Immature natural killer cell (primary cell): ENCODE measurements around the gene RAET1E. TPM values are rescaled to one million over a fixed set of nuclear protein-coding genes. Genes with fewer than 3 reads are reported as not detected.

ENCODE experiments used
- DNase-seq, 3 donors: peaks; one replicate each; pipeline ENCODE4 v3.0.0; 2022; ENCODE audit warnings: mixed read lengths in 1 of 3
- H3K27ac Mint-ChIP-seq, 6 donors: one replicate each; pipeline ENCODE4 v1.8.0; 2020; ENCODE audit warnings: mixed read lengths in 6 of 6, mild to moderate bottlenecking in 5 of 6, inconsistent platforms in 4 of 6, moderate library complexity in 3 of 6
- H3K27me3 Mint-ChIP-seq, 3 donors: one replicate each; pipeline ENCODE4 v1.8.0; 2020 to 2021; ENCODE audit warnings: low read depth in 3 of 3, mild to moderate bottlenecking in 3 of 3, mixed read lengths in 3 of 3, moderate library complexity in 3 of 3, inconsistent platforms in 1 of 3
- H3K36me3 Mint-ChIP-seq, 3 donors: one replicate each; pipeline ENCODE4 v1.8.0; 2020; ENCODE audit warnings: mixed read lengths in 3 of 3, inconsistent platforms in 2 of 3, mild to moderate bottlenecking in 2 of 3
- H3K4me1 Mint-ChIP-seq, 2 donors: one replicate each; pipeline ENCODE4 v1.8.0; 2020; ENCODE audit warnings: inconsistent platforms in 2 of 2, mild to moderate bottlenecking in 2 of 2, mixed read lengths in 2 of 2, moderate library complexity in 1 of 2
- H3K4me3 Mint-ChIP-seq, 5 donors: one replicate each; pipeline ENCODE4 v1.8.0; 2020; ENCODE audit warnings: mild to moderate bottlenecking in 5 of 5, mixed read lengths in 5 of 5, inconsistent platforms in 3 of 5, moderate library complexity in 3 of 5
- H3K9me3 Mint-ChIP-seq, 6 donors: one replicate each; pipeline ENCODE4 v1.8.0; 2020; ENCODE audit warnings: mild to moderate bottlenecking in 6 of 6, mixed read lengths in 6 of 6, inconsistent platforms in 4 of 6, moderate library complexity in 3 of 6
- polyA plus RNA-seq, 3 donors: library from polyadenylated mRNA; unstranded; fragments of 300-500 nt; fragmentation: Illumina TruSeq; gene quantifications; one replicate each; pipeline ENCODE4 v1.2.3, GENCODE V29; 2021

Gene RAET1E
- polyA plus RNA-seq, 3 donors from 2014 or later = not detected

DNA sequence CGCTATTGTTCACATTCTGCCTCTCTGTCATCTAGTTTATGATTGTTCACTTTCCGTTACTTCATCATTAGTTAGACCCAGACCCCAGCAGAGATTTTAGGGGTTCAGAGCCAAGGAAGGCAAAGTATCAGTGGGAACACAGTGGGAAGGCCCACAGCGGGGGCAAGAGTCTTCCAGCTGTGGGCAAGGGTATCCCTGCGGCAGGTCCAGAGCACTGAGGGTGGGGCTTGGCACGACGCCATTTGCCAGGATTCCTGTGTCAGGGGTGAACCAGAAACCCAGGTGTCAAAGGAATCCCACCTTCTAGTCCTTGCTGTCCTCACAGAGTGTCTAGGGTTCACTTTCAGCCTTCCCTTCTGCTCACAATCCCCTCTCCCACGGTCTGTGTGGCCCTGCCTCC, 13.3 kb downstream of the RAET1E start:
- peaks cover 8 to 15% (median 9%) of the 10 kb centered on the region in 3 donors for H3K27me3 Mint-ChIP-seq
- no peaks in the 10 kb centered on the region for H3K36me3 Mint-ChIP-seq
- H3K4me1 Mint-ChIP-seq = no peaks in the 10 kb centered on the region
- no peak overlapping the region for H3K27ac Mint-ChIP-seq
- H3K4me3 Mint-ChIP-seq = no peak overlapping the region
- no peaks in the 10 kb centered on the region for H3K9me3 Mint-ChIP-seq
- no peak for DNase-seq

DNA sequence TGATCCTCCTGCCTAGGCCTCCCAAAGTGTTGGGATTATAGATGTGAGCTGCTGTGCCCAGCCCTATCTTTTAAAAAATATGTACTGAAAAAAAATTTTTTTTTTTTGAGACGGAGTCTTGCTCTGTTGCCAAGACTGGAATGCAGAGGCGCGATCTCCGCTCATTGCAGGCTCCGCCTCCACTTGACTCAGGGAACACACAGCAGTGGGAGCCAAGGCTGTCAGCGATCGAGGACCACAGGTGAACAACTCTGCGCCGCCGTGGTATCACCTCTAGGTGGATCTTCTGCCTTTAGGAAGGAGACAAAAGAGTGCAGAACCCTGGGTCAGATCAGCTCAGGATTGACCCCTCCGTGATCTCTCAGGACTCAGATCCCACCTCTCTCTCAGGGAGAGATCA, 13.7 kb downstream of the RAET1E start:
- no peaks in the 10 kb centered on the region for H3K36me3 Mint-ChIP-seq

DNA sequence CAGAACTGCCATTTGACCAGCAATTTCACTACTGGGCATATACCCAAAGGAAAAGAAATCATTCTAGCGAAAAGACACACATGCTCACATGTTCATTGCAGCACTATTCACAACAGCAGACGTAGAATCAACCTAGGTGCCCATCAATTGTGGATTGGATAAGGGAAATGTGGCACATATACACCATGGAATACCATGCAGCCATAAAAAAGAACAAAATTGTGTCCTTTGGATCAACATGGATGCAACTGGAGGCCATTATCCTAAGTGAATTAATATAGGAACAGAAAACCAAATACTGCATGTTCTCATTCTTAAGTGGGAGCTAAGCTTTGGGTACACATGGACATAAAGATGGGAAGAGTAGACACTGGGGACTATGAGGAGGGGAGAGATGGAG, 16.1 kb downstream of the RAET1E start:
- H3K36me3 Mint-ChIP-seq = no peaks in the 10 kb centered on the region
- H3K27me3 Mint-ChIP-seq = peaks cover 9 to 27% (median 12%) of the 10 kb centered on the region in 3 donors
- DNase-seq = no peak
- H3K4me1 Mint-ChIP-seq = no peaks in the 10 kb centered on the region
- no peaks in the 10 kb centered on the region for H3K9me3 Mint-ChIP-seq
- no peak overlapping the region for H3K27ac Mint-ChIP-seq
- no peak overlapping the region for H3K4me3 Mint-ChIP-seq

More for the DNA sequence above, 13.7 kb downstream of the RAET1E start:
- Mint-ChIP-seq H3K27me3 (peaks cover 8 to 15% (median 9%) of the 10 kb centered on the region in 3 donors), H3K27ac (no peak overlapping the region), H3K9me3 (no peaks in the 10 kb centered on the region), H3K4me1 (no peaks in the 10 kb centered on the region), H3K4me3 (no peak overlapping the region)
- no peak for DNase-seq

DNA sequence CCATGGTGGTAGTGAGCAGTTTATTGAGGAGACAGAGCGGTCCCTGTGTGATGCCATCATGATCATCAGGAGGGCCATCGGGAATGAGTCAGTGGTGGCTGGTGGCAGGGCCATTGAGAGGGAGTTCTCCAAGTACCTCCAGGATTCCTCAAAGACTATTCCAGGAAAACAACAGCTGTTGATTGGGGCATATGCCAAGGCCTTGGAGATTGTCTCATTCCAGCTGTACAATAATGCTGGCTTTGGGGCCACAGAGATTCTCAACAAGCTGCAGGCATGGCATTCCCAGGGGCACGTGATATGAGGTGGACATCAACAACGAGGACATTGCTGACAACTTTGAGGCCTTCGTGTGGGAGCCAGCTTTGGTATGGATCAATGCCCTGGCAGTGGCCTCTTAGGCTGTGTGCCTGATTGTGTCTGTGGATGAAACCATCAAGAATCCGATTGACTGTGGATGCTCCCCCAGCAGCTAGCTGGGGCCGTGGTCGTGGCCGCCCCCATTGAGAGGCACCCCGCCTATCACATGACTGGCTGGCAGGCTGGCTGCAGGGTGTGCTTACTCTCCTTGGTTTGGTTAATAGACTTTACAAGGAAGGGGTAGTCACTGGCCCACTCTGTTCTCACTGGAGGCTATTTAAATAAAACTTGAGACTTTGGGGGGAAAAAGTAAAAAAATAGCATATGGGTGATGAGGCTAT, 16.7 kb downstream of the RAET1E start:
- no peak overlapping the region for H3K27ac Mint-ChIP-seq
- no peak for DNase-seq
- no peaks in the 10 kb centered on the region for H3K4me1 Mint-ChIP-seq
- no peak overlapping the region for H3K4me3 Mint-ChIP-seq
- H3K9me3 Mint-ChIP-seq = no peaks in the 10 kb centered on the region
- peaks cover 9 to 27% (median 12%) of the 10 kb centered on the region in 3 donors for H3K27me3 Mint-ChIP-seq
- H3K36me3 Mint-ChIP-seq = no peaks in the 10 kb centered on the region

DNA sequence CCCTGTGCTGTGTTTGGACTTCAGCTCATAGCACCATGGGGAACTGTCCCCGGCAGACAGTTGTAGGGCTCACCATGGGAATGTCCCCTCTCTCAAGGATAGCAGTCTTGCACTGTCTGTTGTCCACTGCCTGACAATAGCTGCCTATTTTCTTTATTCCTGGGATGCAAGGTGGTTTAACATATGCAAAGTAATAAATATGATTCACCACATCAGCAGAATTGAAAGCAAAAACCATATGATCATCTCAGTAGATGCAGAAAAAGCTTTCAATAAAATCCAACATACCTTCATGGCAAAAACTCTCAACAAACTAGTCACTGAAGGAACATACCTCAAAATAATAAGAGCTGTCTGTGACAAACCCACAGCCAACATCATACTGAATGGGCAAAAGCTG, 20.3 kb downstream of the RAET1E start:
- no peaks in the 10 kb centered on the region for H3K4me1 Mint-ChIP-seq
- no peaks in the 10 kb centered on the region for H3K36me3 Mint-ChIP-seq
- no peak for DNase-seq
- H3K27me3 Mint-ChIP-seq = peaks cover 11 to 28% (median 11%) of the 10 kb centered on the region in 3 donors
- no peak overlapping the region for H3K4me3 Mint-ChIP-seq
- H3K27ac Mint-ChIP-seq = no peak overlapping the region
- H3K9me3 Mint-ChIP-seq = peaks cover 0 to 2% (median 0%) of the 10 kb centered on the region in 6 donors

DNA sequence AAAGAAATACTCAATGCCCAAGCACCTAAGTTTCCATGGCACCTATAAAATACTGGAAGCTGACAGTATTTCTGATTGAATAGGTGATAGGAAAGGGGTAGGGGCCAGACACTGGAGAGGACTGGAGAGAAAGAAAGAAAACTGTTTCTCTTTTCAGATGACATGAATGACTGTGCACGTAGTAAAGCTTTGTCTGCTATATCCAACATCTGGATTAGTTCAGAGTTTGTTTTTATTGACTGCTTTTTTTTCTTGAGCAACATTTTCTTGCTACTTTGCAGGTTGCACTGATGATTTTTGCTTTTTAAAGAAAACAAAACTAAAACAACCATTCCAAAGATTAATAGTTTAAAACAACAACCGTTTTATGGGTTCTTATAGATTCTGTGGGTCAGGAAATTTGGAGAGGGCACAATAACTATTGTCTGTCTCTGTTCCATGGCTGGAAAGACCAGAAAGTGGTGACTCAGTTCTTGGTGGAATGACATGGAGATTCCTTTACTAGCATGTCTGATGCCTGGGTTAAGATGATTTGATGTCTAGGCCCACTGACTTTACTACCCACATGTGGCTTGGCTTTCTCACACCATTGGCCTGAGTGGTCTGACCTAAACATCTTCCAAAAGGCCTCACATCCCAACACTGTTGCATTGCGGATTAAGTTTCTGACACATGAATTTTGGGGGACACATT, 21.5 kb downstream of the RAET1E start:
- H3K4me1 Mint-ChIP-seq = no peaks in the 10 kb centered on the region
- no peak for DNase-seq
- peaks cover 11 to 37% (median 11%) of the 10 kb centered on the region in 3 donors for H3K27me3 Mint-ChIP-seq
- H3K9me3 Mint-ChIP-seq = peaks cover 0 to 2% (median 0%) of the 10 kb centered on the region in 6 donors
- H3K27ac Mint-ChIP-seq = no peak overlapping the region
- H3K4me3 Mint-ChIP-seq = no peak overlapping the region
- no peaks in the 10 kb centered on the region for H3K36me3 Mint-ChIP-seq

DNA sequence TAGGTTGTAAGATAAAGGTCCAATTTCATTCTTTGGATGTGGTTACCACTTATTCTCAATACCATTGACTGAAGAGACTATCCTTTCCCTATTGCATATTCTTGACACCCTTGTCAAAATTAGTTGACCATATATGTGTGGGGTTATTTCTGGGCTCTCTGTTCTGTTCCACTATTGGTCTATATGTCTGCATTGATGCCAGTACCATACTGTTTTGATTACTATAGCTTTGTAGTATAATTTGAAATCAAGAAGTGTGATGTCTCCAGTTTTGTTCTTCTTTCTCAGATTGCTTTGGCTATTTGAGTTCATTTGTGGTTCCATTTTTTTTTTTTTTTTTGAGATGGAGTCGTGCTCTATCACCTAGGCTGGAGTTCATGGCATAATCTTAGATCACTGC, 25.7 kb downstream of the RAET1E start:
- no peak for DNase-seq
- H3K27me3 Mint-ChIP-seq = peaks cover 4 to 18% (median 7%) of the 10 kb centered on the region in 3 donors
- peaks cover 0 to 2% (median 0%) of the 10 kb centered on the region in 6 donors for H3K9me3 Mint-ChIP-seq
- no peaks in the 10 kb centered on the region for H3K36me3 Mint-ChIP-seq
- H3K4me1 Mint-ChIP-seq = no peaks in the 10 kb centered on the region
- no peak overlapping the region for H3K27ac Mint-ChIP-seq
- no peak overlapping the region for H3K4me3 Mint-ChIP-seq

DNA sequence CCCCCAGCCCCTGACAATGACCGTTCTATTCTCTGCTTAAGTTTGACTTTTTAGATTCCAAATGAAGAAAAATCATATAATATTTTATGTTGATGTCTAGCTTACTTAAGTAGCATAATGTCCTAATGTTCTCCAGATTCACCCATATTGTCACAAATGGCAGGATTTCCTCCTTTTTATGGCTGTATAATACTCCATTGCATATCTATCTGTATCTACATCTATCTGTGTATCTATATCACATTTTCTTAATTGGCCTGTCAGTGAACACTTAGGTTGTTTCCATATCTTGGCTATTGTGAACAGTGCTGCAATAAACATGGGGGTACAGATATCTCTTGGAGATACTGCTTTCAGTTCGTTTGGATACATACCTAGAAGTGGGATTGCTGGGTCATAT, 26.7 kb downstream of the RAET1E start:
- H3K27me3 Mint-ChIP-seq = peaks cover 7 to 18% (median 12%) of the 10 kb centered on the region in 3 donors

DNA sequence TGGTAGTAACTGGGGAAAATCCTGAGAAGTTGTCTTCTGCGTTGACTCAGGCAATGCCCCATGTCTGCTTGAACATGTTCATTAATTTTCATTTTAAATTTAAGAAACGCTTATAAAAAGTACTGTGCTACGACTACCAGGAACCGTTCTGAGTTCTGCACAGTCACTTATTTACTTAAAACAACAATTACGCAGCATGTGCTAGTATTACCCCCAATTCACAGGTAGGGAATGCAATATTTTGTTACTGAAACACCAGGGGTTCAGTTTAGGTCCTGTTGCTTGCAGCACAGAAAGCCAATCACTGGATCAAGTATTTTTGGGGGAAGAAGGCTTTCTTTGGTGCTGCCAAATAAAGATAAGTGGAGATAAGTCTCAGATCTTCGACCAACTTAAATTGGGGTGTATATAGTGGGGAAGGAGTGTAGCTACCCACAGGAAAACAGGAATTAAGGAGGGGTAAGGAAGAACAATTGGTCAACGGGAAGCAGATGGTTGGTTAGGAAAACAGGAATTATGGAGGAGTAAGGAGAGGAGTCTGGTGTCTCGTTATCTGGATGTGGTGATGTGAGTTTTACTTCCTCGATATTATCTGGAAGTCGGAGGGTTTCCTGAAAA, 28.5 kb downstream of the RAET1E start:
- H3K9me3 Mint-ChIP-seq = no peaks in the 10 kb centered on the region
- H3K27me3 Mint-ChIP-seq = peaks cover 7 to 18% (median 12%) of the 10 kb centered on the region in 3 donors

More for the DNA sequence above, 26.7 kb downstream of the RAET1E start:
- Mint-ChIP-seq H3K27ac (no peak overlapping the region), H3K9me3 (peaks cover 0 to 2% (median 0%) of the 10 kb centered on the region in 6 donors), H3K4me3 (no peak overlapping the region), H3K4me1 (no peaks in the 10 kb centered on the region), H3K36me3 (no peaks in the 10 kb centered on the region)
- DNase-seq = no peak

DNA sequence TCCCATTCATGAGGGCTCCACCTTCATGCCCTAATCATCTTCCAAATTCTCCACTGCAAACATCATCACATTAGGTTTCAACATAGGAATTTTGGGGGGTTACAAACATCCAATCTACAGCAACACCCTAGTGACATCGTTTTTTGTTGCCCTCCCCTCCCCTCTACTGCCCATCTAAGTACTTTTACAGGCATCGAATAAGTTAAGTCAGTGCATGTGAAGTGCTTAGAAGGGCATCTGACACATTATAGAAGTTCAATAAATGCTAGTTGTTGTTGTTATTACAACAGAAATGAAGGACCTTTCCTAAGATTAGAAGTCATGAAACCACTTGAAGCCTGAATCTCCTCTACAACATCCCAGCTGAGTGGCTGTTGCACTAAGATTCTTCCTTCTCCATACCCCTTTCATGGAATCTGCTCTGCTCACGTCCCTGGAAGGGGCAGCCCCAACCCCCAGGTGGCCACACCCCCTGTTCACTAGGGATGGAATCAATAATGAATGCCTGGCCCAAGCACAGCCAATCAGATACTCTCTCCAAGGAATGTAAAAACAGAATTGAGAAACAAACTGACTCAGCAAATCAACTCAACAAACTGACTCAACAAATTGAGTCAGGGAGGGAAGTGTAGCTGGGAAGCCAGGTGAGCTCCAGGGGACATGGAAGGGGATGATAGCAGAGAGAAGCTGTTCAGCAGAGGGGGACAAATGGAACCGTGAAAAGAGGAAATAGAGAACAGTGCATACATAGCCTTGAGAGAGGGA, 29.9 kb downstream of the RAET1E start:
- DNase-seq = no peak
- Mint-ChIP-seq H3K4me1 (peaks cover 7 to 10% of the 10 kb centered on the region in 2 donors), H3K9me3 (no peaks in the 10 kb centered on the region), H3K36me3 (no peaks in the 10 kb centered on the region), H3K27ac (no peak overlapping the region), H3K27me3 (peaks cover 1 to 14% (median 11%) of the 10 kb centered on the region in 3 donors), H3K4me3 (no peak overlapping the region)

More for the DNA sequence above, 28.5 kb downstream of the RAET1E start:
- H3K27ac Mint-ChIP-seq = no peak overlapping the region
- no peaks in the 10 kb centered on the region for H3K36me3 Mint-ChIP-seq
- H3K4me3 Mint-ChIP-seq = no peak overlapping the region
- peaks cover 6 to 8% of the 10 kb centered on the region in 2 donors for H3K4me1 Mint-ChIP-seq
- no peak for DNase-seq

DNA sequence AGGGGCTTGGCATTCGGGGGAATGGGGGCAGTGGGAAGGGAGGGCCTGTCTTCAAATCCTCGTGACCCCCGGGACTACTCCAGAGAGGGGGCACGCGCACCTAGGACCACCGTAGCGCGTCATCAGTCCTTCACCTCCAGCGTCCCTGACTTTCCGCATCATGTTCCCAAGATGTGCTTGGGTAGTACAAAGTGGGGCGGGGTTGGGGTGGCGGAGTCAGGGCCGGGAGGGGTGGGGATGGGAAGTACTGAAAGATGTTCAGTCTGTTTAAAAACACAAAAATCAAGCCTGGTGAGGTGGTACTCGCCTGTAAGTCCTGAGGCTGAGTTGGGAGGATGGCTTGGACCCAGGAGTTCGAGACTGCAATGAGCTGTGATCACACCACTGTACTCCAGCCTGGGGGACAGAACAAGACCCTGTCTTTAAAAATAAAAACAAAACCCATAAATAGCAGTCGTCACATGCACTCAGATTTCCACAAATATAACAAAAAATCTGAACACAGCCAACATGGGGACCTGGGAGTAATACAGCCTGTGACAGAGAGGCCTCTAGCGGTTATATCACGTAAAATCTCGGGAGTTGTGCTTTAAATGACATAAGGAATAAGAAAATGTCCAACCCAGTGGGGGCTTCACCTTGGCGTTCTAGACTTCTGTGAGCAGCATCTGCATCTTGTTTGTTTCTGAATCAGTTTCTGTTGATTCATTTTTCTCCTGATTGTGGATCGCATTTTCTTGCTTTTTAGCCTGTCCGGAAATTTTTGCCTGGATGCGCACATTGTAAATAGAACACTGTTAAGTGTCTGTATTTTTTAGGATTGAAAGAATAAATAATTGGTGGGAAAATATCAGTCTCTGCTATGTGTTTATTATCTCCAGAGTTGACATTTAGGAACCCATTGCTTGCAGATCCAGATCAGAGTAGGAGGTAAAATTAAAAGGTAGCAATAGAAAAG, 33.1 kb downstream of the RAET1E start:
- no peaks in the 10 kb centered on the region for H3K9me3 Mint-ChIP-seq
- H3K4me1 Mint-ChIP-seq = peaks cover 10 to 14% of the 10 kb centered on the region in 2 donors
- H3K27me3 Mint-ChIP-seq = peaks cover 4 to 16% (median 7%) of the 10 kb centered on the region in 3 donors
- no peaks in the 10 kb centered on the region for H3K36me3 Mint-ChIP-seq
- no peak overlapping the region for H3K27ac Mint-ChIP-seq
- peak overlapping the region; percentile 51 to 77 (median 70) for H3K4me3 Mint-ChIP-seq
- DNase-seq = peak; percentile 26 to 41 (median 29)

DNA sequence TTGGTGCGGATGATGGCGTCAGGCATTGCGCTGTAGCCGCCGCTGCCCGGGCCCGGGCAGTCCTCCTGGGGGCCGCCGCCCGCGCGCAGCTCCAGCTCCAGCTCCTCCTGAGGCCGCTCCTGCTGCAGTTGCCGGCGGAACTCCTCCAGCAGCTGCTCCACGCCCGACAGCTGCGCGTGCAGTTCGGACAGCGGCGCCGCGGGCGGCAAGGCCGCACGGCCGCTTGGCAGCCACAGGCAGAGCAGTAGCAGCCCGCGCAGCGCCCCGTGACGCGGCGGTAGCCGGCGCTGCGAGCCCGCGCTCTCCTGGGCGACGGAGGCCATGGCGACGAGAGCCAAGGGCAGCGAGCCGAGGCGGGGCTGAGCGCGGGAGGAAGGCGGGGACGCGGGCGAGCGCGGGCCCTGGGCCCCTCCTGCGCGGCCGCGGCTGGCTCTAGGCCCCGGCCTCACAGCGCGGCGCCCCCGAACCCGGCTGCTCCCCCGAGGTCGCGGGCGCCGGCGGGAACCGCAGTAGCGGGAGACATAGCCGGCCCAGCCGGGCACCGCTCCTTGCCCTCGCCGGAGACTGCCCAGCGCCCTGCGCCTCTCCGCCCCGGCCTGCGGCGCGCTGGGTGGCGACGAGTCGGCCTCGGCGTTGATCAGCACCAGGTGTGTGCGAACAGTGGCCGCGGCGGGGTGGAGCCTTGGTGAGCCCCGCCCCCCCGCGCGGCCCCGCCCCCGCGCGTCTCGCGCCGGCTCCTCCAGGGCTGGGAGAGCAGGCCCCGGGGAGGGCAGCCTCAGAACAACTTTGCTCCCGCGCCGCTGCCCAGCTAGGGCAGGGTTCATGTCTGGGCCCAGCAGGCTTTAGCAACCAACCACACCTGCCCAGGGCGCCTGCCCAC, 34.0 kb downstream of the RAET1E start, which contains the start of gene LRP11:
TSS of gene LRP11 (minus strand) at position 662 of the 880 bp plus-strand sequence. CDS start at position 323, 339 bp downstream.
- peaks cover 3 to 14% (median 7%) of the 10 kb centered on the region in 3 donors for H3K27me3 Mint-ChIP-seq
- peak within 1 kb of the TSS; percentile 73 to 90 (median 84) for H3K4me3 Mint-ChIP-seq
- H3K9me3 Mint-ChIP-seq = no peaks in the 10 kb centered on the region
- H3K4me1 Mint-ChIP-seq = peaks cover 10 to 14% of the 10 kb centered on the region in 2 donors
- peak; percentile 70 to 77 (median 75) for DNase-seq
- no peak within 1 kb of the TSS for H3K27ac Mint-ChIP-seq
- H3K36me3 Mint-ChIP-seq = no peaks in the 10 kb centered on the region
